ENCODE data around the gene CRTC1.

DNA sequence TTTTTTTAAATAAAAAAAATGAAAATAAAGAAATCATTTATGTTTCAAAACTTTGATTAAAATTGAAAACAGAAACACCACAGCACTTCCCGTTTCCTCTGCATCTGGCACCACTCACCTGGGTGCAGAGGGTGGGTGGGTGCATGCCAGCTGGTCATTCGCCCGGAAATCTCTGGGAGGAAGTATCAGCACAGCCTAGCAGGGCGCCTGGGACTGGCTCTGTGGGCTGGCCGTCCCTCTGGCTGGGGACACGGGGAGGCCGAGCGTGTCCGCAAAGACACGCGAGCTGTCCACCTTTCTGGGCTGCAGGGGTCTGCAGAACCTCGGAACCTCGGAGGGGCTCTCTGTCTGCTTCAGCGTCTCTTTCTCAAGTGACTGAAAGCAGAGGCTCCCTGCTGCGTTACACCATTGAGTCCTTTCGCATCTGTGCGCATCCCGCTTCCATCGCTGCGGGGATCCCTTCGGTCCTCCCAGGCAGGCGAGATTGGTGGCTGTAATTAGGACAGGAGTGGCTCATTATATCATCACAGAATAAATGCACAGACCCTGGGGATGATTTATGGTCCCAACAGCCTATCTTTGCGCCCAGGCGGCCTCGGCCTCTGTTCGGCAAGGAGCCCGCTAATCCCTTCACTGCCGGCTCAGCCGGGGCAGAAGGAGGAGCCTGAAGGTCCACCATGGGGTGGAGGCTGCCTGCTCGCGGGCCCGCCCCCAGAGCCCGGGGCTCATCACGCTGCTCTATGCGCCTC lies 17.2 kb downstream of the CRTC1 start:
- TF ChIP-seq, protein P1, sequence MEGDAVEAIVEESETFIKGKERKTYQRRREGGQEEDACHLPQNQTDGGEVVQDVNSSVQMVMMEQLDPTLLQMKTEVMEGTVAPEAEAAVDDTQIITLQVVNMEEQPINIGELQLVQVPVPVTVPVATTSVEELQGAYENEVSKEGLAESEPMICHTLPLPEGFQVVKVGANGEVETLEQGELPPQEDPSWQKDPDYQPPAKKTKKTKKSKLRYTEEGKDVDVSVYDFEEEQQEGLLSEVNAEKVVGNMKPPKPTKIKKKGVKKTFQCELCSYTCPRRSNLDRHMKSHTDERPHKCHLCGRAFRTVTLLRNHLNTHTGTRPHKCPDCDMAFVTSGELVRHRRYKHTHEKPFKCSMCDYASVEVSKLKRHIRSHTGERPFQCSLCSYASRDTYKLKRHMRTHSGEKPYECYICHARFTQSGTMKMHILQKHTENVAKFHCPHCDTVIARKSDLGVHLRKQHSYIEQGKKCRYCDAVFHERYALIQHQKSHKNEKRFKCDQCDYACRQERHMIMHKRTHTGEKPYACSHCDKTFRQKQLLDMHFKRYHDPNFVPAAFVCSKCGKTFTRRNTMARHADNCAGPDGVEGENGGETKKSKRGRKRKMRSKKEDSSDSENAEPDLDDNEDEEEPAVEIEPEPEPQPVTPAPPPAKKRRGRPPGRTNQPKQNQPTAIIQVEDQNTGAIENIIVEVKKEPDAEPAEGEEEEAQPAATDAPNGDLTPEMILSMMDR (IDR thresholded peaks at IDR 0.05), result no peak
- no peak for TF ChIP-seq ZFX (IDR thresholded peaks at IDR 0.05; ENCODE audit: borderline replicate concordance)
